Suprapubic skin (tissue), 4 donors: ENCODE results near the gene FAR2.

ENCODE experiments used
- EP300 ChIP-seq: sonication (generic); formaldehyde crosslinking; IDR thresholded peaks from one replicate; pipeline ENCODE4 v1.6.1; 2017; ENCODE audit warnings: antibody characterized with exemption
- POLR2A ChIP-seq, 2 donors: fragments of 450-650 bp; IDR thresholded peaks; one replicate each; pipeline ENCODE4 v1.6.1; 2017; ENCODE audit warnings: antibody characterized with exemption in 2 of 2, mild to moderate bottlenecking in 2 of 2, moderate library complexity in 2 of 2
- POLR2AphosphoS5 ChIP-seq, 3 donors: sonication (generic); formaldehyde crosslinking; IDR thresholded peaks; one replicate each; pipeline ENCODE4 v1.6.1; 2017; ENCODE audit warnings: antibody characterized with exemption in 3 of 3
- TF ChIP-seq, protein P1 (sequence below), 2 donors: fragments of 200-600 bp in 1 of 2; fragments of 450-650 bp in 1 of 2; sonication (generic) in 1 of 2; IDR thresholded peaks; one replicate each; pipeline ENCODE4 v1.5.1; 2016 to 2019; ENCODE audit warnings: antibody characterized with exemption in 2 of 2, mild to moderate bottlenecking in 1 of 2, moderate library complexity in 1 of 2

DNA sequence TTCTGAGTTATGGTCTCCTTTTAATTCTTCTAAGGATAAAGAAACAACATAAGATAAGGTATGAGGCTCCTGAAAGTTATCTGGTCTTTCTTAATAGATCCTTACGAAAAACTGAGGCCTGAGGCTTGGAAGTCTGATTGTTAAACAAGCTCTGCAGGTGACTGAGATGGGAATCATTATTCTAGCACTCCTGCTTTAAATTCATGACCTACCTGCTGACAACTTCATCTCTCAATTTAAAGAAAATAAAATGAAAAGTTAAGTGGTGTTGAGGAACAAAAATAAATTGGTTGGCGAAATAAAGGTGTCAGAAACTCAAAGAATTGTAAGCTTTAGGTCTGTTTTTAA, 80.1 kb downstream of the FAR2 start:
- TF ChIP-seq EP300, result no peak
- TF ChIP-seq, protein P1, sequence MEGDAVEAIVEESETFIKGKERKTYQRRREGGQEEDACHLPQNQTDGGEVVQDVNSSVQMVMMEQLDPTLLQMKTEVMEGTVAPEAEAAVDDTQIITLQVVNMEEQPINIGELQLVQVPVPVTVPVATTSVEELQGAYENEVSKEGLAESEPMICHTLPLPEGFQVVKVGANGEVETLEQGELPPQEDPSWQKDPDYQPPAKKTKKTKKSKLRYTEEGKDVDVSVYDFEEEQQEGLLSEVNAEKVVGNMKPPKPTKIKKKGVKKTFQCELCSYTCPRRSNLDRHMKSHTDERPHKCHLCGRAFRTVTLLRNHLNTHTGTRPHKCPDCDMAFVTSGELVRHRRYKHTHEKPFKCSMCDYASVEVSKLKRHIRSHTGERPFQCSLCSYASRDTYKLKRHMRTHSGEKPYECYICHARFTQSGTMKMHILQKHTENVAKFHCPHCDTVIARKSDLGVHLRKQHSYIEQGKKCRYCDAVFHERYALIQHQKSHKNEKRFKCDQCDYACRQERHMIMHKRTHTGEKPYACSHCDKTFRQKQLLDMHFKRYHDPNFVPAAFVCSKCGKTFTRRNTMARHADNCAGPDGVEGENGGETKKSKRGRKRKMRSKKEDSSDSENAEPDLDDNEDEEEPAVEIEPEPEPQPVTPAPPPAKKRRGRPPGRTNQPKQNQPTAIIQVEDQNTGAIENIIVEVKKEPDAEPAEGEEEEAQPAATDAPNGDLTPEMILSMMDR (IDR thresholded peaks at IDR 0.05), result no peak
- TF ChIP-seq POLR2A (IDR thresholded peaks at IDR 0.05), result no peak
- TF ChIP-seq POLR2AphosphoS5 (IDR thresholded peaks at IDR 0.05), result no peak
